WTC11 (cell line): ENCODE results near the gene HIVEP2. TPM values are rescaled to one million over a fixed set of nuclear protein-coding genes. Genes with fewer than 3 reads are reported as not detected.

Experiments
- ATF1 ChIP-seq: sonication (generic); formaldehyde crosslinking; IDR thresholded peaks from 2 replicates; pipeline ENCODE4 v1.8.1; 2023; ENCODE audit warnings: mild to moderate bottlenecking, moderate library complexity, missing genetic modification reagents
- CBFB ChIP-seq: sonication (generic); formaldehyde crosslinking; IDR thresholded peaks from 2 replicates; pipeline ENCODE4 v1.8.1; 2022; ENCODE audit warnings: mild to moderate bottlenecking, low read depth, missing genetic modification reagents
- FOXP1 ChIP-seq: sonication (generic); formaldehyde crosslinking; IDR thresholded peaks from 2 replicates; pipeline ENCODE4 v1.8.0; 2022; ENCODE audit warnings: missing genetic modification reagents, mild to moderate bottlenecking, moderate library complexity, borderline replicate concordance
- HMGA2 ChIP-seq: fragments of 250-450 bp; sonication (Bioruptor Pico); IDR thresholded peaks from 2 replicates; pipeline ENCODE4 v1.4.0; 2021; ENCODE audit warnings: mild to moderate bottlenecking, moderate library complexity
- MYBL2 ChIP-seq: sonication (generic); formaldehyde crosslinking; IDR thresholded peaks from 2 replicates; pipeline ENCODE4 v1.8.1; 2023; ENCODE audit warnings: mild to moderate bottlenecking, moderate library complexity, missing genetic modification reagents
- NR2C2 ChIP-seq: sonication (generic); formaldehyde crosslinking; IDR thresholded peaks from 2 replicates; pipeline ENCODE4 v1.8.0; 2022; ENCODE audit warnings: mild to moderate bottlenecking, missing genetic modification reagents
- RORB ChIP-seq: fragments of 250-450 bp; sonication (Bioruptor Pico); IDR thresholded peaks from 2 replicates; pipeline ENCODE4 v1.9.0; 2021; ENCODE audit warnings: mild to moderate bottlenecking
- SMAD4 ChIP-seq: sonication (generic); formaldehyde crosslinking; IDR thresholded peaks from 2 replicates; pipeline ENCODE4 v1.8.0; 2022; ENCODE audit warnings: mild to moderate bottlenecking, missing genetic modification reagents
- SOX15 ChIP-seq: fragments of 250-450 bp; sonication (Bioruptor Pico); IDR thresholded peaks from 2 replicates; pipeline ENCODE4 v1.9.0; 2021; ENCODE audit warnings: mild to moderate bottlenecking
- SP1 ChIP-seq: sonication (generic); formaldehyde crosslinking; conservative IDR thresholded peaks from 2 replicates; pipeline ENCODE4 v1.8.1; 2022; ENCODE audit warnings: missing genetic modification reagents
- TEAD1 ChIP-seq: sonication (generic); formaldehyde crosslinking; IDR thresholded peaks from 2 replicates; pipeline ENCODE4 v1.8.0; 2022; ENCODE audit warnings: mild to moderate bottlenecking, missing genetic modification reagents
- ZNF317 ChIP-seq: sonication (generic); formaldehyde crosslinking; IDR thresholded peaks from 2 replicates; pipeline ENCODE4 v1.8.1; 2023; ENCODE audit warnings: low read depth, mild to moderate bottlenecking, moderate library complexity, missing genetic modification reagents, borderline replicate concordance
- ZNF423 ChIP-seq: fragments of 250-450 bp; sonication (Bioruptor Pico); IDR thresholded peaks from 2 replicates; pipeline ENCODE4 v2.1.2; 2022; ENCODE audit warnings: mild to moderate bottlenecking, moderate library complexity
- ZNF671 ChIP-seq: fragments of 250-450 bp; sonication (Bioruptor Pico); IDR thresholded peaks from 2 replicates; pipeline ENCODE4 v1.8.0; 2021; ENCODE audit warnings: mild to moderate bottlenecking
- total RNA-seq: library from RNA; stranded (reverse); gene quantifications from 3 replicates; pipeline ENCODE4 v1.2.3, GENCODE V29; 2021
- TF ChIP-seq, protein P1 (sequence below): sonication (generic); formaldehyde crosslinking; conservative IDR thresholded peaks from 2 replicates; pipeline ENCODE4 v1.8.1; 2023; ENCODE audit warnings: mild to moderate bottlenecking, low read depth, missing genetic modification reagents, moderate library complexity
- TF ChIP-seq, protein P2 (sequence below): sonication (generic); formaldehyde crosslinking; IDR thresholded peaks from 2 replicates; pipeline ENCODE4 v1.8.1; 2023; ENCODE audit warnings: mild to moderate bottlenecking, missing genetic modification reagents
- TF ChIP-seq, protein P3 (sequence below): fragments of 250-450 bp; sonication (Bioruptor Pico); IDR thresholded peaks from 2 replicates; pipeline ENCODE4 v1.9.0; 2021; ENCODE audit warnings: mild to moderate bottlenecking
- TF ChIP-seq, protein P4 (sequence below): sonication (generic); formaldehyde crosslinking; IDR thresholded peaks from 2 replicates; pipeline ENCODE4 v1.8.0; 2022; ENCODE audit warnings: missing genetic modification reagents
- TF ChIP-seq, protein P5 (sequence below): sonication (generic); formaldehyde crosslinking; IDR thresholded peaks from 2 replicates; pipeline ENCODE4 v1.8.1; 2023; ENCODE audit warnings: mild to moderate bottlenecking, missing genetic modification reagents, moderate library complexity

HIVEP2 gene
- total RNA-seq, 1 experiment from 2014 or later = 11.5 TPM

DNA sequence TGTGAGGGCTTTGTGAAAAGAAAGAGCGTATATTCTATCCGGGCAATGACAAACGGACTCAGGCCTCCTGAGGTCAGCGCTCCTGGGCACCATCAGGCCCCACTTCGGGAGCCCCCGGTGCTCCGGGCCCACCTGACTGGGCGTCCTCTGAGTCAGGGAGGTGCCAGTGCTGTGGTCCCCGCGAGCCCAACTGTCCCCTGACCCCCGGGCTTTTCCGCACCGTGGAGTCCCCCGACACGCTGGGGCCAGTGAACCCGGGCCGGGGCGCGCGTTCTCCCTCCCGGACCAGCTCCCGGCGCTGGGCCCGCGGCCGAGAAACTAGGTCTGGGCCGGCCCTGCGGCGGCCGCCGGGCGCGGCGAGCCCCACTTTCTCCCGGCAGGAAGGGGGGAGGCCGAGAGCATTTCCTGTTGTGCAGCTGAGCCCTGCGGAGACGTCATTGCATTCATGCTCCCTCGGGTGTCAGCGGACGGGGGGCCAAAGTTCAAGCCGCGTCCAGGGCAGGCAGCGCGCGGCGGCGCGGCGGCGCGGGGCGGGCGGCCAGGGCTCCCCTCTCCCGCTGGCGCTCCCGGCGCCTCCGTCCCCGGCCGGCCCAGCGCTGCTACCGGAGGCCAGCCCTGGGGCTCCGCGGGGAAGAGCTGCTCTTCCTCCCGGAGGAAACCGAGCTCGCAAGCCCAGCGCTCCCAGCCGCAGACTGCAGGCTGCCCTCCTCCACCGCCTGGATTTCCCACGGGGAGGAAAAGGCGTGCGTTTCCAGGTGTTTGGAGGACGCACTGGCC is 18.3 kb downstream of the HIVEP2 start (continued):
- TF ChIP-seq, protein P1, sequence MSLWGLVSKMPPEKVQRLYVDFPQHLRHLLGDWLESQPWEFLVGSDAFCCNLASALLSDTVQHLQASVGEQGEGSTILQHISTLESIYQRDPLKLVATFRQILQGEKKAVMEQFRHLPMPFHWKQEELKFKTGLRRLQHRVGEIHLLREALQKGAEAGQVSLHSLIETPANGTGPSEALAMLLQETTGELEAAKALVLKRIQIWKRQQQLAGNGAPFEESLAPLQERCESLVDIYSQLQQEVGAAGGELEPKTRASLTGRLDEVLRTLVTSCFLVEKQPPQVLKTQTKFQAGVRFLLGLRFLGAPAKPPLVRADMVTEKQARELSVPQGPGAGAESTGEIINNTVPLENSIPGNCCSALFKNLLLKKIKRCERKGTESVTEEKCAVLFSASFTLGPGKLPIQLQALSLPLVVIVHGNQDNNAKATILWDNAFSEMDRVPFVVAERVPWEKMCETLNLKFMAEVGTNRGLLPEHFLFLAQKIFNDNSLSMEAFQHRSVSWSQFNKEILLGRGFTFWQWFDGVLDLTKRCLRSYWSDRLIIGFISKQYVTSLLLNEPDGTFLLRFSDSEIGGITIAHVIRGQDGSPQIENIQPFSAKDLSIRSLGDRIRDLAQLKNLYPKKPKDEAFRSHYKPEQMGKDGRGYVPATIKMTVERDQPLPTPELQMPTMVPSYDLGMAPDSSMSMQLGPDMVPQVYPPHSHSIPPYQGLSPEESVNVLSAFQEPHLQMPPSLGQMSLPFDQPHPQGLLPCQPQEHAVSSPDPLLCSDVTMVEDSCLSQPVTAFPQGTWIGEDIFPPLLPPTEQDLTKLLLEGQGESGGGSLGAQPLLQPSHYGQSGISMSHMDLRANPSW = no peak
- no peak for TF ChIP-seq ZNF317 (CRISPR knock-in tag)
- no peak for TF ChIP-seq NR2C2 (CRISPR knock-in tag)
- TF ChIP-seq HMGA2 = no peak
- TF ChIP-seq TEAD1 (CRISPR knock-in tag) = no peak
- peak; percentile 72; the same call in 1 of the 2 replicates for TF ChIP-seq FOXP1
- TF ChIP-seq, protein P2, sequence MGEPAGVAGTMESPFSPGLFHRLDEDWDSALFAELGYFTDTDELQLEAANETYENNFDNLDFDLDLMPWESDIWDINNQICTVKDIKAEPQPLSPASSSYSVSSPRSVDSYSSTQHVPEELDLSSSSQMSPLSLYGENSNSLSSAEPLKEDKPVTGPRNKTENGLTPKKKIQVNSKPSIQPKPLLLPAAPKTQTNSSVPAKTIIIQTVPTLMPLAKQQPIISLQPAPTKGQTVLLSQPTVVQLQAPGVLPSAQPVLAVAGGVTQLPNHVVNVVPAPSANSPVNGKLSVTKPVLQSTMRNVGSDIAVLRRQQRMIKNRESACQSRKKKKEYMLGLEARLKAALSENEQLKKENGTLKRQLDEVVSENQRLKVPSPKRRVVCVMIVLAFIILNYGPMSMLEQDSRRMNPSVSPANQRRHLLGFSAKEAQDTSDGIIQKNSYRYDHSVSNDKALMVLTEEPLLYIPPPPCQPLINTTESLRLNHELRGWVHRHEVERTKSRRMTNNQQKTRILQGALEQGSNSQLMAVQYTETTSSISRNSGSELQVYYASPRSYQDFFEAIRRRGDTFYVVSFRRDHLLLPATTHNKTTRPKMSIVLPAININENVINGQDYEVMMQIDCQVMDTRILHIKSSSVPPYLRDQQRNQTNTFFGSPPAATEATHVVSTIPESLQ (CRISPR knock-in tag) = no peak
- TF ChIP-seq, protein P3, sequence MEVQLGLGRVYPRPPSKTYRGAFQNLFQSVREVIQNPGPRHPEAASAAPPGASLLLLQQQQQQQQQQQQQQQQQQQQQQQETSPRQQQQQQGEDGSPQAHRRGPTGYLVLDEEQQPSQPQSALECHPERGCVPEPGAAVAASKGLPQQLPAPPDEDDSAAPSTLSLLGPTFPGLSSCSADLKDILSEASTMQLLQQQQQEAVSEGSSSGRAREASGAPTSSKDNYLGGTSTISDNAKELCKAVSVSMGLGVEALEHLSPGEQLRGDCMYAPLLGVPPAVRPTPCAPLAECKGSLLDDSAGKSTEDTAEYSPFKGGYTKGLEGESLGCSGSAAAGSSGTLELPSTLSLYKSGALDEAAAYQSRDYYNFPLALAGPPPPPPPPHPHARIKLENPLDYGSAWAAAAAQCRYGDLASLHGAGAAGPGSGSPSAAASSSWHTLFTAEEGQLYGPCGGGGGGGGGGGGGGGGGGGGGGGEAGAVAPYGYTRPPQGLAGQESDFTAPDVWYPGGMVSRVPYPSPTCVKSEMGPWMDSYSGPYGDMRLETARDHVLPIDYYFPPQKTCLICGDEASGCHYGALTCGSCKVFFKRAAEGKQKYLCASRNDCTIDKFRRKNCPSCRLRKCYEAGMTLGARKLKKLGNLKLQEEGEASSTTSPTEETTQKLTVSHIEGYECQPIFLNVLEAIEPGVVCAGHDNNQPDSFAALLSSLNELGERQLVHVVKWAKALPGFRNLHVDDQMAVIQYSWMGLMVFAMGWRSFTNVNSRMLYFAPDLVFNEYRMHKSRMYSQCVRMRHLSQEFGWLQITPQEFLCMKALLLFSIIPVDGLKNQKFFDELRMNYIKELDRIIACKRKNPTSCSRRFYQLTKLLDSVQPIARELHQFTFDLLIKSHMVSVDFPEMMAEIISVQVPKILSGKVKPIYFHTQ (CRISPR knock-in tag) = no peak
- TF ChIP-seq, protein P4, sequence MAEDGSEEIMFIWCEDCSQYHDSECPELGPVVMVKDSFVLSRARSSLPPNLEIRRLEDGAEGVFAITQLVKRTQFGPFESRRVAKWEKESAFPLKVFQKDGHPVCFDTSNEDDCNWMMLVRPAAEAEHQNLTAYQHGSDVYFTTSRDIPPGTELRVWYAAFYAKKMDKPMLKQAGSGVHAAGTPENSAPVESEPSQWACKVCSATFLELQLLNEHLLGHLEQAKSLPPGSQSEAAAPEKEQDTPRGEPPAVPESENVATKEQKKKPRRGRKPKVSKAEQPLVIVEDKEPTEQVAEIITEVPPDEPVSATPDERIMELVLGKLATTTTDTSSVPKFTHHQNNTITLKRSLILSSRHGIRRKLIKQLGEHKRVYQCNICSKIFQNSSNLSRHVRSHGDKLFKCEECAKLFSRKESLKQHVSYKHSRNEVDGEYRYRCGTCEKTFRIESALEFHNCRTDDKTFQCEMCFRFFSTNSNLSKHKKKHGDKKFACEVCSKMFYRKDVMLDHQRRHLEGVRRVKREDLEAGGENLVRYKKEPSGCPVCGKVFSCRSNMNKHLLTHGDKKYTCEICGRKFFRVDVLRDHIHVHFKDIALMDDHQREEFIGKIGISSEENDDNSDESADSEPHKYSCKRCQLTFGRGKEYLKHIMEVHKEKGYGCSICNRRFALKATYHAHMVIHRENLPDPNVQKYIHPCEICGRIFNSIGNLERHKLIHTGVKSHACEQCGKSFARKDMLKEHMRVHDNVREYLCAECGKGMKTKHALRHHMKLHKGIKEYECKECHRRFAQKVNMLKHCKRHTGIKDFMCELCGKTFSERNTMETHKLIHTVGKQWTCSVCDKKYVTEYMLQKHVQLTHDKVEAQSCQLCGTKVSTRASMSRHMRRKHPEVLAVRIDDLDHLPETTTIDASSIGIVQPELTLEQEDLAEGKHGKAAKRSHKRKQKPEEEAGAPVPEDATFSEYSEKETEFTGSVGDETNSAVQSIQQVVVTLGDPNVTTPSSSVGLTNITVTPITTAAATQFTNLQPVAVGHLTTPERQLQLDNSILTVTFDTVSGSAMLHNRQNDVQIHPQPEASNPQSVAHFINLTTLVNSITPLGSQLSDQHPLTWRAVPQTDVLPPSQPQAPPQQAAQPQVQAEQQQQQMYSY (CRISPR knock-in tag) = no peak
- no peak for TF ChIP-seq ZNF671 (CRISPR knock-in tag)
- TF ChIP-seq CBFB (CRISPR knock-in tag) = no peak
- TF ChIP-seq ATF1 (CRISPR knock-in tag) = no peak
- TF ChIP-seq MYBL2 (CRISPR knock-in tag) = no peak
- TF ChIP-seq SP1 (CRISPR knock-in tag) = 0 out of 2 replicates have a peak, but pooled peaks have one; percentile 36
- TF ChIP-seq ZNF423 (CRISPR knock-in tag) = peak; percentile 73
- no peak for TF ChIP-seq RORB
- no peak for TF ChIP-seq SOX15 (CRISPR knock-in tag)
- TF ChIP-seq SMAD4 (CRISPR knock-in tag) = no peak
- TF ChIP-seq, protein P5, sequence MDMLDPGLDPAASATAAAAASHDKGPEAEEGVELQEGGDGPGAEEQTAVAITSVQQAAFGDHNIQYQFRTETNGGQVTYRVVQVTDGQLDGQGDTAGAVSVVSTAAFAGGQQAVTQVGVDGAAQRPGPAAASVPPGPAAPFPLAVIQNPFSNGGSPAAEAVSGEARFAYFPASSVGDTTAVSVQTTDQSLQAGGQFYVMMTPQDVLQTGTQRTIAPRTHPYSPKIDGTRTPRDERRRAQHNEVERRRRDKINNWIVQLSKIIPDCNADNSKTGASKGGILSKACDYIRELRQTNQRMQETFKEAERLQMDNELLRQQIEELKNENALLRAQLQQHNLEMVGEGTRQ (CRISPR knock-in tag) = no peak
